OCI-LY7 (cell line): ENCODE results near the gene GPBAR1. TPM values are rescaled to one million over a fixed set of nuclear protein-coding genes. Genes with fewer than 3 reads are reported as not detected.

ENCODE experiments used
- BruUV-seq: library from RNA; stranded (reverse); fragments of 400-500 nt; replicated peaks from 2 replicates; lab custom pipeline; 2021; lab: Mats Ljungman, UMichigan
- CTCF ChIA-PET: fragments of 300-600 bp; sonication (Branson Sonifier 250); formaldehyde crosslinking; loops from one replicate; lab custom pipeline; 2022; ENCODE audit warnings: antibody characterized with exemption; ENCODE audit not compliant: unreplicated experiment; lab: Charles Lee
- POLR2A ChIA-PET: fragments of 300-600 bp; sonication (Branson Sonifier 250); formaldehyde crosslinking; loops from one replicate; lab custom pipeline; 2022; ENCODE audit warnings: antibody characterized with exemption; lab: Charles Lee
- DNase-seq: peaks from one replicate; pipeline ENCODE4 v3.0.0-alpha.2; 2015; ENCODE audit warnings: low spot score
- H2AFZ ChIP-seq: fragments of 200-600 bp; sonication (generic), shearing (Covaris generic); 2 replicates; pipeline ENCODE4 v1.6.1; 2014; ENCODE audit warnings: mild to moderate bottlenecking, antibody characterized with exemption, low read length, moderate library complexity
- H3K27ac ChIP-seq: fragments of 200-600 bp; sonication (generic); 2 replicates; pipeline ENCODE4 v1.5.1; 2014; ENCODE audit warnings: mixed run types, low read depth, mild to moderate bottlenecking, moderate library complexity, low read length, inconsistent platforms; ENCODE audit not compliant: poor library complexity, severe bottlenecking
- H3K36me3 ChIP-seq: fragments of 200-600 bp; sonication (generic); 2 replicates; pipeline ENCODE4 v1.6.1; 2014; ENCODE audit warnings: mild to moderate bottlenecking, antibody characterized with exemption, low read length, moderate library complexity, mixed read lengths; ENCODE audit not compliant: insufficient read depth
- H3K4me1 ChIP-seq: fragments of 200-600 bp; sonication (generic); 2 replicates; pipeline ENCODE4 v1.5.1; 2014; ENCODE audit warnings: mild to moderate bottlenecking, low read length; ENCODE audit not compliant: insufficient read depth, poor library complexity, severe bottlenecking
- H3K4me2 ChIP-seq: fragments of 200-600 bp; sonication (generic); 2 replicates; pipeline ENCODE4 v1.6.1; 2014; ENCODE audit warnings: mild to moderate bottlenecking, low read length
- H3K4me3 ChIP-seq: fragments of 200-600 bp; sonication (generic); 2 replicates; pipeline ENCODE4 v1.5.1; 2014; ENCODE audit warnings: mild to moderate bottlenecking, low read depth, low read length; ENCODE audit not compliant: poor library complexity, severe bottlenecking
- H3K79me2 ChIP-seq: fragments of 200-600 bp; sonication (generic); 2 replicates; pipeline ENCODE4 v1.6.1; 2016; ENCODE audit warnings: low read depth, mild to moderate bottlenecking, low read length, moderate library complexity, mixed read lengths; ENCODE audit not compliant: insufficient read depth
- H3K9me2 ChIP-seq: fragments of 200-600 bp; sonication (generic); 2 replicates; pipeline ENCODE4 v1.6.1; 2016; ENCODE audit warnings: mild to moderate bottlenecking, low read length, mixed read lengths; ENCODE audit not compliant: insufficient read depth
- H3K9me3 ChIP-seq: fragments of 200-600 bp; sonication (generic); 2 replicates; pipeline ENCODE4 v1.6.1; 2014; ENCODE audit warnings: mild to moderate bottlenecking, mixed run types, low read length, mixed read lengths
- H4K20me1 ChIP-seq: fragments of 200-600 bp; sonication (generic); 2 replicates; pipeline ENCODE4 v1.6.1; 2014; ENCODE audit warnings: mild to moderate bottlenecking, antibody characterized with exemption, low read length, moderate library complexity, mixed read lengths; ENCODE audit not compliant: insufficient read depth
- CTCF ChIP-seq: fragments of 200-600 bp; sonication (generic); conservative IDR thresholded peaks from 2 replicates; pipeline ENCODE4 v1.5.1; 2014; ENCODE audit warnings: mild to moderate bottlenecking, antibody characterized with exemption, low read length, moderate library complexity, mixed read lengths
- EZH2phosphoT487 ChIP-seq: fragments of 200-600 bp; sonication (generic); IDR thresholded peaks from 2 replicates; pipeline ENCODE4 v1.6.1; 2018; ENCODE audit warnings: low read depth, borderline replicate concordance, mild to moderate bottlenecking, mixed run types, antibody characterized with exemption, low read length, moderate library complexity, mixed read lengths
- intact Hi-C: fragments of 100-400 bp; cut with micrococcal nuclease; formaldehyde crosslinking; loops from one replicate; pipeline ENCODE4 v1.10.0; 2022; ENCODE audit not compliant: unreplicated experiment
- total RNA-seq, 2 experiments: library from RNA; depleted of rRNA in 1 of 2; stranded (reverse); fragments of >200 nt in 1 of 2; shearing (Covaris generic) in 1 of 2; gene quantifications; 2 replicates each; pipeline ENCODE4 v1.2.3, GENCODE V29; 2014 to 2022

The GPBAR1 gene
- total RNA-seq, 2 experiments from 2014 or later, result 0.22 to 0.40 TPM

- H3K27ac ChIP-seq, result peak overlapping the region; percentile 36
- H3K36me3 ChIP-seq, result peaks cover 27% of the 10 kb centered on the region
- intact Hi-C loops, result loop anchor here (5.0 kb wide), 1 partner anchor 351 kb away; the partner anchor contains the start of genes CNOT9 and USP37
- TF ChIP-seq EZH2phosphoT487 (no peak), CTCF (no peak)
- no peaks in the 10 kb centered on the region for H3K9me3 ChIP-seq
- ChIA-PET POLR2A (interaction anchor here (0.6 to 8.8 kb wide), 5 partner anchors 12 to 1456 kb away, joined by 3 to 143 read pairs (median 5); partner anchors contain the start of genes AAMP and PNKD), CTCF (interaction anchor here (1.4 kb wide), 1 partner anchor 40 kb away, joined by 5 read pairs; no protein-coding TSS in a partner anchor)
- DNase-seq, result no peak
- peaks cover 15% of the 10 kb centered on the region; the same call in 1 of the 2 replicates for H4K20me1 ChIP-seq
- BruUV-seq, result TSS peak; percentile 78
- peak overlapping the region; percentile 90 for H3K4me3 ChIP-seq
- peaks cover 27% of the 10 kb centered on the region for H3K4me1 ChIP-seq
- no peaks in the 10 kb centered on the region for H3K9me2 ChIP-seq
- peak overlapping the region; percentile 90 for H2AFZ ChIP-seq
- peaks cover 46% of the 10 kb centered on the region for H3K79me2 ChIP-seq
- peak overlapping the region; percentile 76 for H3K4me2 ChIP-seq
Measured at GRCh38 chr2:218216336-218216673, 44.5 kb upstream of the GPBAR1 start.

DNA sequence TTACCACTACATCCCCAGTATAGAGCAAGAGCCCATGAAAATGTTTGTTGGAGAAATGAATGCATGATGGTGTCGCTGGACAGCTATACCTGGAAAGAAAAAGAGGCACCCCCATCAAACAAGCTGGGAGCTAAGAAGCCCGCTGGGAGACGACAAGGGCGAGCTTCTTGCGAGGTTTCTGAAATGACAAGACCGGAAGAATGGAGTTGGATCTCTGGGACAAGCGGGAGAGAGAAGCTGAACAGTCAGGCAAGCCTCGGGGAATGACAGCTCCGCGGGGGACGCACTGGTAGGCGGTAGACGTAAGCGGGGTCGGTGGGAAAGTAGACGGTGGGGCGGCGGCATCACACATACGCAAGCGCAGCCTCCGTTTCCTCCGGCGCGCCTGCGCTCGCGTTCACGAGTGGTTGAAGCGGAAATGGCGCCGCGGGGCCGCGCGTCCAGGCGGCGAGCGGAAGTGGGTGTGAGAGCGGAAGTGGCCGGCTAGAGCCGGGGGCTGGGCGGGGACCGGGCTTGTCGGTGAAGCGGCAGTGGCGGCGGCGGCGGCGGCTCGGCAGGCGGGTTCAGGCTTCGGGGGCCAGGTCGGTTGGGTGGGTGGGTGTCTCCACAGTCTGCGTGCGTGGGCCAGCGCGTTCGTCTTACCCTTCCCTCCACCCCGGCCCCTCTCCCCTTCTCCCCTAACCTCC lies 44.0 kb upstream of the GPBAR1 start, which contains the start of gene ARPC2:
ARPC2 (plus strand) TSS at position 516 of the 686 bp plus-strand sequence. CDS start 282 bp downstream, outside the sequence.
- H4K20me1 ChIP-seq, result peaks cover 20% of the 10 kb centered on the region; the same call in 1 of the 2 replicates
- H3K9me2 ChIP-seq, result no peaks in the 10 kb centered on the region
- H3K4me1 ChIP-seq, result peaks cover 32% of the 10 kb centered on the region
- H3K36me3 ChIP-seq, result peaks cover 32% of the 10 kb centered on the region
- H3K4me2 ChIP-seq, result peak within 1 kb of the TSS; percentile 91
- BruUV-seq, result no TSS peak
- H2AFZ ChIP-seq, result peak within 1 kb of the TSS; percentile 90
- DNase-seq, result peak; percentile 97
- H3K4me3 ChIP-seq, result peak within 1 kb of the TSS; percentile 90
- no peaks in the 10 kb centered on the region for H3K9me3 ChIP-seq
- ChIA-PET CTCF (interaction anchor here (1.4 kb wide), 1 partner anchor 40 kb away, joined by 5 read pairs; no protein-coding TSS in a partner anchor), POLR2A (interaction anchor here (0.8 to 8.8 kb wide), 4 partner anchors 11 to 314 kb away, joined by 3 to 143 read pairs (median 5); partner anchors contain the start of genes AAMP and PNKD)
- intact Hi-C loops, result loop anchor here (5.0 kb wide), 1 partner anchor 350 kb away; the partner anchor contains the start of genes CNOT9 and USP37
- H3K27ac ChIP-seq, result peak within 1 kb of the TSS; percentile 92
- peaks cover 51% of the 10 kb centered on the region for H3K79me2 ChIP-seq
- TF ChIP-seq CTCF (no peak), EZH2phosphoT487 (no peak)
